ENCODE data around the gene CPNE7. TPM values are rescaled to one million over a fixed set of nuclear protein-coding genes. Genes with fewer than 3 reads are reported as not detected.

Gene CPNE7
- total and polyA plus RNA-seq, 2 of the 8 experiments (the other 6 are each of a cell fraction or from before 2014, with no cell fraction given): 10.0 to 23.7 TPM

DNA sequence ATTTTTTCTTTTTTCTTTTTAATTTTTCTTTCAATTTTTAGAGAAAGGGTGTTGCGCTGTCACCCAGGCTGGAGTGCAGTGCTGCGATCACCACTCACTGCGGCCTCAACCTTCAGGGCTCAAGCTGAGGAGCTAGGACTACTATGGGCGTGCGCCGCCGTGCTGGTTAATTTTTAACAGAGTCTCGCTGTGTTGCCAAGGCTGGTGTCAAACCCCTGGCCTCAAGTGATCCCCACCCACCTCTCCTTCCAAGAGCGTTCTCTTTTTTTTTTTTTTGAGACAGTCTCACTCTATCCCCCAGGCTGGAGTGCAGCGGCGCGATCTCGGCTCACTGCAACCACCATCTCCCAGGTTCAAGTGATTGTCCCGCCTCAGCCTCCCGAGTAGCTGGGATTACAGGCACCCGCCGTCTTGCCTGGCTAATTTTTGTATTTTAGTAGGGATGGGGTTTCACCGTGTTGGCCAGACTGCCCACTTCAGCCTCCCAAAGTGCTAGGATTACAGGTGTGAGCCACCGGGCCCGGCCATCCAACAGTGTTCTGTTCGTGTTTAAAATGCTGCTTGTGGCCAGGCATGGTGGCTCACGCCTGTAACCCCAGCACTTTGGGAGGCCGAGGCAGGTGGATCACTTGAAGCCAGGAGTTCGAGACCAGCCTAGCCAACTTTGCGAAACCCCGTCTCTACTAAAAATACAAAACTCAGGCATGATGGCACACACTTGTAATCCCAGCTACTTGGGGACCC lies 29.6 kb upstream of the CPNE7 start (continued):
- TF ChIP-seq, protein P1, sequence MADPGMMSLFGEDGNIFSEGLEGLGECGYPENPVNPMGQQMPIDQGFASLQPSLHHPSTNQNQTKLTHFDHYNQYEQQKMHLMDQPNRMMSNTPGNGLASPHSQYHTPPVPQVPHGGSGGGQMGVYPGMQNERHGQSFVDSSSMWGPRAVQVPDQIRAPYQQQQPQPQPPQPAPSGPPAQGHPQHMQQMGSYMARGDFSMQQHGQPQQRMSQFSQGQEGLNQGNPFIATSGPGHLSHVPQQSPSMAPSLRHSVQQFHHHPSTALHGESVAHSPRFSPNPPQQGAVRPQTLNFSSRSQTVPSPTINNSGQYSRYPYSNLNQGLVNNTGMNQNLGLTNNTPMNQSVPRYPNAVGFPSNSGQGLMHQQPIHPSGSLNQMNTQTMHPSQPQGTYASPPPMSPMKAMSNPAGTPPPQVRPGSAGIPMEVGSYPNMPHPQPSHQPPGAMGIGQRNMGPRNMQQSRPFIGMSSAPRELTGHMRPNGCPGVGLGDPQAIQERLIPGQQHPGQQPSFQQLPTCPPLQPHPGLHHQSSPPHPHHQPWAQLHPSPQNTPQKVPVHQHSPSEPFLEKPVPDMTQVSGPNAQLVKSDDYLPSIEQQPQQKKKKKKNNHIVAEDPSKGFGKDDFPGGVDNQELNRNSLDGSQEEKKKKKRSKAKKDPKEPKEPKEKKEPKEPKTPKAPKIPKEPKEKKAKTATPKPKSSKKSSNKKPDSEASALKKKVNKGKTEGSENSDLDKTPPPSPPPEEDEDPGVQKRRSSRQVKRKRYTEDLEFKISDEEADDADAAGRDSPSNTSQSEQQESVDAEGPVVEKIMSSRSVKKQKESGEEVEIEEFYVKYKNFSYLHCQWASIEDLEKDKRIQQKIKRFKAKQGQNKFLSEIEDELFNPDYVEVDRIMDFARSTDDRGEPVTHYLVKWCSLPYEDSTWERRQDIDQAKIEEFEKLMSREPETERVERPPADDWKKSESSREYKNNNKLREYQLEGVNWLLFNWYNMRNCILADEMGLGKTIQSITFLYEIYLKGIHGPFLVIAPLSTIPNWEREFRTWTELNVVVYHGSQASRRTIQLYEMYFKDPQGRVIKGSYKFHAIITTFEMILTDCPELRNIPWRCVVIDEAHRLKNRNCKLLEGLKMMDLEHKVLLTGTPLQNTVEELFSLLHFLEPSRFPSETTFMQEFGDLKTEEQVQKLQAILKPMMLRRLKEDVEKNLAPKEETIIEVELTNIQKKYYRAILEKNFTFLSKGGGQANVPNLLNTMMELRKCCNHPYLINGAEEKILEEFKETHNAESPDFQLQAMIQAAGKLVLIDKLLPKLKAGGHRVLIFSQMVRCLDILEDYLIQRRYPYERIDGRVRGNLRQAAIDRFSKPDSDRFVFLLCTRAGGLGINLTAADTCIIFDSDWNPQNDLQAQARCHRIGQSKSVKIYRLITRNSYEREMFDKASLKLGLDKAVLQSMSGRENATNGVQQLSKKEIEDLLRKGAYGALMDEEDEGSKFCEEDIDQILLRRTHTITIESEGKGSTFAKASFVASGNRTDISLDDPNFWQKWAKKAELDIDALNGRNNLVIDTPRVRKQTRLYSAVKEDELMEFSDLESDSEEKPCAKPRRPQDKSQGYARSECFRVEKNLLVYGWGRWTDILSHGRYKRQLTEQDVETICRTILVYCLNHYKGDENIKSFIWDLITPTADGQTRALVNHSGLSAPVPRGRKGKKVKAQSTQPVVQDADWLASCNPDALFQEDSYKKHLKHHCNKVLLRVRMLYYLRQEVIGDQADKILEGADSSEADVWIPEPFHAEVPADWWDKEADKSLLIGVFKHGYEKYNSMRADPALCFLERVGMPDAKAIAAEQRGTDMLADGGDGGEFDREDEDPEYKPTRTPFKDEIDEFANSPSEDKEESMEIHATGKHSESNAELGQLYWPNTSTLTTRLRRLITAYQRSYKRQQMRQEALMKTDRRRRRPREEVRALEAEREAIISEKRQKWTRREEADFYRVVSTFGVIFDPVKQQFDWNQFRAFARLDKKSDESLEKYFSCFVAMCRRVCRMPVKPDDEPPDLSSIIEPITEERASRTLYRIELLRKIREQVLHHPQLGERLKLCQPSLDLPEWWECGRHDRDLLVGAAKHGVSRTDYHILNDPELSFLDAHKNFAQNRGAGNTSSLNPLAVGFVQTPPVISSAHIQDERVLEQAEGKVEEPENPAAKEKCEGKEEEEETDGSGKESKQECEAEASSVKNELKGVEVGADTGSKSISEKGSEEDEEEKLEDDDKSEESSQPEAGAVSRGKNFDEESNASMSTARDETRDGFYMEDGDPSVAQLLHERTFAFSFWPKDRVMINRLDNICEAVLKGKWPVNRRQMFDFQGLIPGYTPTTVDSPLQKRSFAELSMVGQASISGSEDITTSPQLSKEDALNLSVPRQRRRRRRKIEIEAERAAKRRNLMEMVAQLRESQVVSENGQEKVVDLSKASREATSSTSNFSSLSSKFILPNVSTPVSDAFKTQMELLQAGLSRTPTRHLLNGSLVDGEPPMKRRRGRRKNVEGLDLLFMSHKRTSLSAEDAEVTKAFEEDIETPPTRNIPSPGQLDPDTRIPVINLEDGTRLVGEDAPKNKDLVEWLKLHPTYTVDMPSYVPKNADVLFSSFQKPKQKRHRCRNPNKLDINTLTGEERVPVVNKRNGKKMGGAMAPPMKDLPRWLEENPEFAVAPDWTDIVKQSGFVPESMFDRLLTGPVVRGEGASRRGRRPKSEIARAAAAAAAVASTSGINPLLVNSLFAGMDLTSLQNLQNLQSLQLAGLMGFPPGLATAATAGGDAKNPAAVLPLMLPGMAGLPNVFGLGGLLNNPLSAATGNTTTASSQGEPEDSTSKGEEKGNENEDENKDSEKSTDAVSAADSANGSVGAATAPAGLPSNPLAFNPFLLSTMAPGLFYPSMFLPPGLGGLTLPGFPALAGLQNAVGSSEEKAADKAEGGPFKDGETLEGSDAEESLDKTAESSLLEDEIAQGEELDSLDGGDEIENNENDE (IDR thresholded peaks at IDR 0.05; ENCODE audit: insufficient replicate concordance, low read length): no peak
- TF ChIP-seq, protein P2, sequence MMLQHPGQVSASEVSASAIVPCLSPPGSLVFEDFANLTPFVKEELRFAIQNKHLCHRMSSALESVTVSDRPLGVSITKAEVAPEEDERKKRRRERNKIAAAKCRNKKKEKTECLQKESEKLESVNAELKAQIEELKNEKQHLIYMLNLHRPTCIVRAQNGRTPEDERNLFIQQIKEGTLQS (IDR thresholded peaks at IDR 0.05; ENCODE audit: insufficient read depth, low read depth, low read length): no peak
- TF ChIP-seq POU5F1 (IDR thresholded peaks at IDR 0.05; ENCODE audit: low read depth, low read length): no peak

Data from H1 (cell line).